ENCODE measurements around the gene FUNDC1.

Gene FUNDC1

DNA sequence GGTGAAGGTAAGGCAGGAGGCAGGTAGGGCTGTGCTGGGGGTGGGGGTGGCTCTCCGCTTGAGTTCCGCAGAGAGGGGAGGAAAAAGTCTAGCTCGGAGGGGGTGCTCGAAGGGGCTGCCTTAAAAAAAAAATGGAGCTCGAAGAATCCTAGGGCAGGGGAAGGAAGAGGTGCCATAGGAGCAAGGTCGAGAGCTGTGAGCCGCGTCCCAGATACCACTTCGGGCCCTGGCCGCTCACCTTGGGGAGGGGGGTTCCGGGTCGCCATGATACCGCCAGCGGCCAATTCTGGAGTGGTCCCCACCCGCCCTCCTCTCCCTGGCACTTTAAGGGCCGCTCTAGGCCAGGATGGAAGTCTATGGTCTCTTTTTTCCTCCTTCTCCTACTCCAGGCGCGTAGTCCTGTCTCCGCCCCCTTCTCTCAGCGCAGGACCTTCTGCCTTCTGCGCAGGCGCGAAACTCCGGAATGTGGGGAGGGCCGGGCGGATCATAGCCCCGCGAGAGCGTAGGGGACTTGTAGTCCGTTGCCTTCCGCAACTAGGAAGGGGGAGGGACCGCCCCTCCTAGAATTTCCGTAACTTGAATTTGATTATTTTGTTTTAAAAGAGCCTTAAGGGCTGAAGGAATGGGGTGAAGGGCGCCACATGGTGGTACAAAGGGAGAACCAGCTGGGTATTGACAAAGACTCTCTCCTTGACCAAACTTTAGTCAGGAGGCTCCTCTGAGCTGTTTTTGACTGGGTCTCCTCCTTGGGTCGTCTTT, at the start of gene FUNDC1:
Gene FUNDC1 (minus strand): TSS at position 293 of the 759 bp plus-strand sequence. CDS start 27 bp downstream, at position 266.
- Histone ChIP-seq H3K4me3 (ENCODE audit: low read length) (peak within 1 kb of the TSS; percentile 78), H3K9ac (ENCODE audit: low read length) (peak within 1 kb of the TSS; percentile 76), H3K27me3 (replicated peaks; ENCODE audit: insufficient read depth, low read length) (no peaks in the 10 kb centered on the region), H3K27ac (ENCODE audit: low read length) (no peak within 1 kb of the TSS), H3K36me3 (replicated peaks; ENCODE audit: insufficient read depth, low read length) (no peaks in the 10 kb centered on the region), H3K9me3 (replicated peaks; ENCODE audit: insufficient read depth, low read length) (no peaks in the 10 kb centered on the region), H3K79me2 (ENCODE audit: low read length) (peaks cover 4% of the 10 kb centered on the region; the same call in 1 of the 2 replicates), H3K9me2 (replicated peaks; ENCODE audit: insufficient read depth, low read length) (no peaks in the 10 kb centered on the region), H3K4me2 (ENCODE audit: low read depth, low read length) (peak within 1 kb of the TSS; percentile 79; the same call in 1 of the 2 replicates), H3F3A (ENCODE audit: insufficient read depth, low read length) (no peaks in the 10 kb centered on the region), H2AFZ (ENCODE audit: low read length) (peak within 1 kb of the TSS; percentile 45), H4K20me1 (ENCODE audit: insufficient read depth, low read length) (no peaks in the 10 kb centered on the region), H3K4me1 (ENCODE audit: low read length) (no peaks in the 10 kb centered on the region)
- DNase-seq: peak; percentile 88
- no peak for TF ChIP-seq EZH2 (optimal IDR thresholded peaks at IDR 0.05; ENCODE audit: low read depth, low read length)
- TF ChIP-seq, protein P1, sequence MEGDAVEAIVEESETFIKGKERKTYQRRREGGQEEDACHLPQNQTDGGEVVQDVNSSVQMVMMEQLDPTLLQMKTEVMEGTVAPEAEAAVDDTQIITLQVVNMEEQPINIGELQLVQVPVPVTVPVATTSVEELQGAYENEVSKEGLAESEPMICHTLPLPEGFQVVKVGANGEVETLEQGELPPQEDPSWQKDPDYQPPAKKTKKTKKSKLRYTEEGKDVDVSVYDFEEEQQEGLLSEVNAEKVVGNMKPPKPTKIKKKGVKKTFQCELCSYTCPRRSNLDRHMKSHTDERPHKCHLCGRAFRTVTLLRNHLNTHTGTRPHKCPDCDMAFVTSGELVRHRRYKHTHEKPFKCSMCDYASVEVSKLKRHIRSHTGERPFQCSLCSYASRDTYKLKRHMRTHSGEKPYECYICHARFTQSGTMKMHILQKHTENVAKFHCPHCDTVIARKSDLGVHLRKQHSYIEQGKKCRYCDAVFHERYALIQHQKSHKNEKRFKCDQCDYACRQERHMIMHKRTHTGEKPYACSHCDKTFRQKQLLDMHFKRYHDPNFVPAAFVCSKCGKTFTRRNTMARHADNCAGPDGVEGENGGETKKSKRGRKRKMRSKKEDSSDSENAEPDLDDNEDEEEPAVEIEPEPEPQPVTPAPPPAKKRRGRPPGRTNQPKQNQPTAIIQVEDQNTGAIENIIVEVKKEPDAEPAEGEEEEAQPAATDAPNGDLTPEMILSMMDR (IDR thresholded peaks at IDR 0.05; ENCODE audit: low read length): peak; percentile 45

GRCh38 chrX:44585866-44586265, 43.2 kb upstream of the FUNDC1 start:
- Histone ChIP-seq H4K20me1 (ENCODE audit: insufficient read depth, low read length) (no peaks in the 10 kb centered on the region), H3K36me3 (replicated peaks; ENCODE audit: insufficient read depth, low read length) (no peaks in the 10 kb centered on the region), H3K9me3 (replicated peaks; ENCODE audit: insufficient read depth, low read length) (no peaks in the 10 kb centered on the region), H3K4me1 (ENCODE audit: low read length) (no peaks in the 10 kb centered on the region), H3K4me3 (ENCODE audit: low read length) (no peak overlapping the region), H3K4me2 (ENCODE audit: low read depth, low read length) (no peak overlapping the region), H3K27ac (ENCODE audit: low read length) (no peak overlapping the region), H2AFZ (ENCODE audit: low read length) (no peak overlapping the region), H3K9ac (ENCODE audit: low read length) (no peak overlapping the region), H3F3A (ENCODE audit: insufficient read depth, low read length) (no peaks in the 10 kb centered on the region), H3K27me3 (replicated peaks; ENCODE audit: insufficient read depth, low read length) (no peaks in the 10 kb centered on the region), H3K9me2 (replicated peaks; ENCODE audit: insufficient read depth, low read length) (no peaks in the 10 kb centered on the region), H3K79me2 (ENCODE audit: low read length) (no peaks in the 10 kb centered on the region)
- TF ChIP-seq, protein P1 (IDR thresholded peaks at IDR 0.05; ENCODE audit: low read length): no peak
- TF ChIP-seq EZH2 (optimal IDR thresholded peaks at IDR 0.05; ENCODE audit: low read depth, low read length) (no peak), EZH2phosphoT487 (IDR thresholded peaks at IDR 0.05; ENCODE audit: low read length) (no peak)
- no peak for DNase-seq

DNA sequence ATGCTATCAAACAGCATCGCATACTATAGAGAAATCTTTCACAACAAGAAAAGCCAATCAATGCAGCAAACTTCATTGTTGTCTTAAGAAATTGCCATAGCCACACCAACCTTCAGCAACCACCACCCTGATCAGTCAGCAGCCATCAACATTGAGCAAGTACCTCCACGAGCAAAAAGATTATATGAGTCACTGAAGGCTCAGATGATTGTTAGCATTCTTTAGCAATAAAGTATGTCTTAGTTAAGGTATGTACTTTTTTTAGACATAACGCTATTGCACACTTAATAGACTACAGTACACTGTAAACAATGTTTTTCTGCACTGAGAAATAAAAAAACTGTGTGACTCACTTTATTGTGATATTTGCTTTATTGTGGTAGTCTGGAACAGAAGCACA, 37.8 kb upstream of the FUNDC1 start:
- Histone ChIP-seq H3K36me3 (replicated peaks; ENCODE audit: insufficient read depth, low read length) (no peaks in the 10 kb centered on the region), H2AFZ (ENCODE audit: low read length) (no peak overlapping the region), H3K4me2 (ENCODE audit: low read depth, low read length) (no peak overlapping the region), H3K27ac (ENCODE audit: low read length) (no peak overlapping the region), H3K9me2 (replicated peaks; ENCODE audit: insufficient read depth, low read length) (no peaks in the 10 kb centered on the region), H3K9me3 (replicated peaks; ENCODE audit: insufficient read depth, low read length) (no peaks in the 10 kb centered on the region), H3K4me3 (ENCODE audit: low read length) (no peak overlapping the region), H3F3A (ENCODE audit: insufficient read depth, low read length) (no peaks in the 10 kb centered on the region), H4K20me1 (ENCODE audit: insufficient read depth, low read length) (no peaks in the 10 kb centered on the region), H3K79me2 (ENCODE audit: low read length) (no peaks in the 10 kb centered on the region), H3K27me3 (replicated peaks; ENCODE audit: insufficient read depth, low read length) (no peaks in the 10 kb centered on the region), H3K9ac (ENCODE audit: low read length) (no peak overlapping the region), H3K4me1 (ENCODE audit: low read length) (no peaks in the 10 kb centered on the region)
- DNase-seq: no peak
- TF ChIP-seq EZH2 (optimal IDR thresholded peaks at IDR 0.05; ENCODE audit: low read depth, low read length): no peak
- TF ChIP-seq EZH2phosphoT487 (IDR thresholded peaks at IDR 0.05; ENCODE audit: low read length): no peak
- TF ChIP-seq, protein P1 (IDR thresholded peaks at IDR 0.05; ENCODE audit: low read length): no peak
